Measurements from ENCODE around the gene TSFM. TPM values are rescaled to one million over a fixed set of nuclear protein-coding genes. Genes with fewer than 3 reads are reported as not detected.
A peak's percentile ranks its signal among the peaks of the same experiment; 100 is the strongest.

TSFM gene
- total and polyA plus RNA-seq, 2 of the 13 experiments (the other 11 are each of a cell fraction or from before 2014, with no cell fraction given) = 29.8 to 68.3 TPM

DNA sequence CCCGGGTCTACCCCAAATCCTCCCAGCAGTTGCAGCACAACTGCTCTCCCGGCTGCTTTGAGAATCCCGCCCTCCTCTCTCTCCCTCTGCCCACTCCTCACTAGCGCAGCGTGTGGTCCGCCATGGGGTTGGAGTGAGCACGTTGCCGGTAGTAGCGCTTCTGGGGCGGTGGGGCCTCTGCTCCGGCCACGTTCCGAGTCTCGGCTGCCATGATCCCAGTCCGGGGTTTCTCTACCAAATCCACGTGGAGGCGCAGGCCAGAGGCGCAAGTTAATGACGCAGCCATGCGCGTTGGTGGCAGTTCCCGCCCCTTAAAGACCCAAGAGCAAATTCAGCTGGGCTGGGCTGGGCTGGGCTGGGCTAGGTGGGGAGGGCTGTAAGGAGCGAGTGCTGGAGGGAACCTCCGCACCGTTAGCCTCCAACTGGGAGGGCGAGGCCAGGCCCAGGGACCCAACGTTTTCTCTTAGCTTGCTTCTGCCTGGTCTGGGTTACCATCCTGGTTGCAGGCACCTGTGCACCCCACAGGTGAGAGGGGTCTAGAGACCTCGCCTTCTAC is 10.6 kb upstream of the TSFM start, which contains the start of gene METTL1 (continued):
- TF ChIP-seq ZSCAN29 (CRISPR knock-in tag; conservative IDR thresholded peaks at IDR 0.05) (peak; percentile 76), ZSCAN12 (CRISPR knock-in tag; IDR thresholded peaks at IDR 0.05) (0 out of 2 replicates have a peak, but pooled peaks have one; percentile 23), ZMYM4 (CRISPR knock-in tag; IDR thresholded peaks at IDR 0.05) (peak; percentile 95), ELF1 (CRISPR knock-in tag; IDR thresholded peaks at IDR 0.05) (peak; percentile 43; the same call in 1 of the 2 replicates), NR3C1 (CRISPR knock-in tag; IDR thresholded peaks at IDR 0.05) (no peak), ZNF720 (CRISPR knock-in tag; IDR thresholded peaks at IDR 0.05) (0 out of 2 replicates have a peak, but pooled peaks have one; percentile 22), SRF (IDR thresholded peaks at IDR 0.05; ENCODE audit: low read depth, low read length) (peak; percentile 41; the same call in 1 of the 2 replicates), ZNF569 (CRISPR knock-in tag; IDR thresholded peaks at IDR 0.05; ENCODE audit: borderline replicate concordance) (peak; percentile 92; the same call in 1 of the 2 replicates), HIVEP1 (CRISPR knock-in tag; IDR thresholded peaks at IDR 0.05) (peak; percentile 99), ZNF101 (CRISPR knock-in tag; IDR thresholded peaks at IDR 0.05; ENCODE audit: borderline replicate concordance, low read depth) (no peak), ELF3 (CRISPR knock-in tag; IDR thresholded peaks at IDR 0.05) (peak; percentile 65)
- TF ChIP-seq, protein P1, sequence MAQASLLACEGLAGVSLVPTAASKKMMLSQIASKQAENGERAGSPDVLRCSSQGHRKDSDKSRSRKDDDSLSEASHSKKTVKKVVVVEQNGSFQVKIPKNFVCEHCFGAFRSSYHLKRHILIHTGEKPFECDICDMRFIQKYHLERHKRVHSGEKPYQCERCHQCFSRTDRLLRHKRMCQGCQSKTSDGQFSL (CRISPR knock-in tag; IDR thresholded peaks at IDR 0.05) = no peak
- TF ChIP-seq, protein P2, sequence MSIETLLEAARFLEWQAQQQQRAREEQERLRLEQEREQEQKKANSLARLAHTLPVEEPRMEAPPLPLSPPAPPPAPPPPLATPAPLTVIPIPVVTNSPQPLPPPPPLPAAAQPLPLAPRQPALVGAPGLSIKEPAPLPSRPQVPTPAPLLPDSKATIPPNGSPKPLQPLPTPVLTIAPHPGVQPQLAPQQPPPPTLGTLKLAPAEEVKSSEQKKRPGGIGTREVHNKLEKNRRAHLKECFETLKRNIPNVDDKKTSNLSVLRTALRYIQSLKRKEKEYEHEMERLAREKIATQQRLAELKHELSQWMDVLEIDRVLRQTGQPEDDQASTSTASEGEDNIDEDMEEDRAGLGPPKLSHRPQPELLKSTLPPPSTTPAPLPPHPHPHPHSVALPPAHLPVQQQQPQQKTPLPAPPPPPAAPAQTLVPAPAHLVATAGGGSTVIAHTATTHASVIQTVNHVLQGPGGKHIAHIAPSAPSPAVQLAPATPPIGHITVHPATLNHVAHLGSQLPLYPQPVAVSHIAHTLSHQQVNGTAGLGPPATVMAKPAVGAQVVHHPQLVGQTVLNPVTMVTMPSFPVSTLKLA (IDR thresholded peaks at IDR 0.05) = peak; percentile 98
- TF ChIP-seq, protein P3, sequence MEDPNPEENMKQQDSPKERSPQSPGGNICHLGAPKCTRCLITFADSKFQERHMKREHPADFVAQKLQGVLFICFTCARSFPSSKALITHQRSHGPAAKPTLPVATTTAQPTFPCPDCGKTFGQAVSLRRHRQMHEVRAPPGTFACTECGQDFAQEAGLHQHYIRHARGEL (CRISPR knock-in tag; IDR thresholded peaks at IDR 0.05) = no peak
- TF ChIP-seq, protein P4, sequence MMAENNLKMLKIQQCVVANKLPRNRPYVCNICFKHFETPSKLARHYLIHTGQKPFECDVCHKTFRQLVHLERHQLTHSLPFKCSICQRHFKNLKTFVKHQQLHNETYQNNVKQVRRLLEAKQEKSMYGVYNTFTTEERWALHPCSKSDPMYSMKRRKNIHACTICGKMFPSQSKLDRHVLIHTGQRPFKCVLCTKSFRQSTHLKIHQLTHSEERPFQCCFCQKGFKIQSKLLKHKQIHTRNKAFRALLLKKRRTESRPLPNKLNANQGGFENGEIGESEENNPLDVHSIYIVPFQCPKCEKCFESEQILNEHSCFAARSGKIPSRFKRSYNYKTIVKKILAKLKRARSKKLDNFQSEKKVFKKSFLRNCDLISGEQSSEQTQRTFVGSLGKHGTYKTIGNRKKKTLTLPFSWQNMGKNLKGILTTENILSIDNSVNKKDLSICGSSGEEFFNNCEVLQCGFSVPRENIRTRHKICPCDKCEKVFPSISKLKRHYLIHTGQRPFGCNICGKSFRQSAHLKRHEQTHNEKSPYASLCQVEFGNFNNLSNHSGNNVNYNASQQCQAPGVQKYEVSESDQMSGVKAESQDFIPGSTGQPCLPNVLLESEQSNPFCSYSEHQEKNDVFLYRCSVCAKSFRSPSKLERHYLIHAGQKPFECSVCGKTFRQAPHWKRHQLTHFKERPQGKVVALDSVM (CRISPR knock-in tag; IDR thresholded peaks at IDR 0.05) = peak; percentile 98
- TF ChIP-seq, protein P5, sequence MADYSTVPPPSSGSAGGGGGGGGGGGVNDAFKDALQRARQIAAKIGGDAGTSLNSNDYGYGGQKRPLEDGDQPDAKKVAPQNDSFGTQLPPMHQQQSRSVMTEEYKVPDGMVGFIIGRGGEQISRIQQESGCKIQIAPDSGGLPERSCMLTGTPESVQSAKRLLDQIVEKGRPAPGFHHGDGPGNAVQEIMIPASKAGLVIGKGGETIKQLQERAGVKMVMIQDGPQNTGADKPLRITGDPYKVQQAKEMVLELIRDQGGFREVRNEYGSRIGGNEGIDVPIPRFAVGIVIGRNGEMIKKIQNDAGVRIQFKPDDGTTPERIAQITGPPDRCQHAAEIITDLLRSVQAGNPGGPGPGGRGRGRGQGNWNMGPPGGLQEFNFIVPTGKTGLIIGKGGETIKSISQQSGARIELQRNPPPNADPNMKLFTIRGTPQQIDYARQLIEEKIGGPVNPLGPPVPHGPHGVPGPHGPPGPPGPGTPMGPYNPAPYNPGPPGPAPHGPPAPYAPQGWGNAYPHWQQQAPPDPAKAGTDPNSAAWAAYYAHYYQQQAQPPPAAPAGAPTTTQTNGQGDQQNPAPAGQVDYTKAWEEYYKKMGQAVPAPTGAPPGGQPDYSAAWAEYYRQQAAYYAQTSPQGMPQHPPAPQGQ (CRISPR knock-in tag; IDR thresholded peaks at IDR 0.05; ENCODE audit: borderline replicate concordance) = peak; percentile 53; the same call in 1 of the 2 replicates
- TF ChIP-seq, protein P6, sequence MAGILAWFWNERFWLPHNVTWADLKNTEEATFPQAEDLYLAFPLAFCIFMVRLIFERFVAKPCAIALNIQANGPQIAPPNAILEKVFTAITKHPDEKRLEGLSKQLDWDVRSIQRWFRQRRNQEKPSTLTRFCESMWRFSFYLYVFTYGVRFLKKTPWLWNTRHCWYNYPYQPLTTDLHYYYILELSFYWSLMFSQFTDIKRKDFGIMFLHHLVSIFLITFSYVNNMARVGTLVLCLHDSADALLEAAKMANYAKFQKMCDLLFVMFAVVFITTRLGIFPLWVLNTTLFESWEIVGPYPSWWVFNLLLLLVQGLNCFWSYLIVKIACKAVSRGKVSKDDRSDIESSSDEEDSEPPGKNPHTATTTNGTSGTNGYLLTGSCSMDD (CRISPR knock-in tag; IDR thresholded peaks at IDR 0.05) = no peak
- TF ChIP-seq, protein P7, sequence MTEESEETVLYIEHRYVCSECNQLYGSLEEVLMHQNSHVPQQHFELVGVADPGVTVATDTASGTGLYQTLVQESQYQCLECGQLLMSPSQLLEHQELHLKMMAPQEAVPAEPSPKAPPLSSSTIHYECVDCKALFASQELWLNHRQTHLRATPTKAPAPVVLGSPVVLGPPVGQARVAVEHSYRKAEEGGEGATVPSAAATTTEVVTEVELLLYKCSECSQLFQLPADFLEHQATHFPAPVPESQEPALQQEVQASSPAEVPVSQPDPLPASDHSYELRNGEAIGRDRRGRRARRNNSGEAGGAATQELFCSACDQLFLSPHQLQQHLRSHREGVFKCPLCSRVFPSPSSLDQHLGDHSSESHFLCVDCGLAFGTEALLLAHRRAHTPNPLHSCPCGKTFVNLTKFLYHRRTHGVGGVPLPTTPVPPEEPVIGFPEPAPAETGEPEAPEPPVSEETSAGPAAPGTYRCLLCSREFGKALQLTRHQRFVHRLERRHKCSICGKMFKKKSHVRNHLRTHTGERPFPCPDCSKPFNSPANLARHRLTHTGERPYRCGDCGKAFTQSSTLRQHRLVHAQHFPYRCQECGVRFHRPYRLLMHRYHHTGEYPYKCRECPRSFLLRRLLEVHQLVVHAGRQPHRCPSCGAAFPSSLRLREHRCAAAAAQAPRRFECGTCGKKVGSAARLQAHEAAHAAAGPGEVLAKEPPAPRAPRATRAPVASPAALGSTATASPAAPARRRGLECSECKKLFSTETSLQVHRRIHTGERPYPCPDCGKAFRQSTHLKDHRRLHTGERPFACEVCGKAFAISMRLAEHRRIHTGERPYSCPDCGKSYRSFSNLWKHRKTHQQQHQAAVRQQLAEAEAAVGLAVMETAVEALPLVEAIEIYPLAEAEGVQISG (CRISPR knock-in tag; IDR thresholded peaks at IDR 0.05) = peak; percentile 90
